GM23248 (cell line): ENCODE data around the gene CCDC167. TPM values are rescaled to one million over a fixed set of nuclear protein-coding genes. Genes with fewer than 3 reads are reported as not detected.

Experiments used
- DNase-seq: peaks from one replicate; pipeline ENCODE4 v3.0.0-alpha.2; 2015
- H2AFZ ChIP-seq: fragments of 200-600 bp; sonication (generic); 2 replicates; pipeline ENCODE4 v1.6.1; 2016; ENCODE audit warnings: antibody characterized with exemption
- H3F3A ChIP-seq: fragments of 200-600 bp; sonication (generic); 2 replicates; pipeline ENCODE4 v1.6.1; 2016; ENCODE audit warnings: mild to moderate bottlenecking, antibody characterized with exemption, mixed run types; ENCODE audit not compliant: insufficient read depth
- H3K27ac ChIP-seq: fragments of 200-600 bp; sonication (generic); 2 replicates; pipeline ENCODE4 v1.5.1; 2016; ENCODE audit warnings: mild to moderate bottlenecking
- H3K27me3 ChIP-seq: fragments of 200-600 bp; sonication (generic); replicated peaks from 2 replicates; pipeline ENCODE4 v1.6.1; 2016; ENCODE audit warnings: mild to moderate bottlenecking; ENCODE audit not compliant: insufficient read depth
- H3K36me3 ChIP-seq: fragments of 200-600 bp; sonication (generic); 2 replicates; pipeline ENCODE4 v1.6.1; 2016; ENCODE audit warnings: low read depth, mild to moderate bottlenecking
- H3K4me1 ChIP-seq: fragments of 200-600 bp; sonication (generic); 2 replicates; pipeline ENCODE4 v1.6.1; 2016; ENCODE audit warnings: mild to moderate bottlenecking; ENCODE audit not compliant: insufficient read depth
- H3K4me2 ChIP-seq: fragments of 200-600 bp; sonication (generic); one replicate; pipeline ENCODE4 v1.6.1; 2016; ENCODE audit warnings: mild to moderate bottlenecking; ENCODE audit not compliant: unreplicated experiment
- H3K4me3 ChIP-seq: fragments of 200-600 bp; sonication (generic); 2 replicates; pipeline ENCODE4 v1.5.1; 2016; ENCODE audit warnings: mild to moderate bottlenecking
- H3K79me2 ChIP-seq: fragments of 200-600 bp; sonication (generic); 2 replicates; pipeline ENCODE4 v1.6.1; 2016; ENCODE audit warnings: mild to moderate bottlenecking; ENCODE audit not compliant: insufficient read depth
- H3K9ac ChIP-seq: fragments of 200-600 bp; sonication (generic); 2 replicates; pipeline ENCODE4 v1.6.1; 2016; ENCODE audit warnings: mild to moderate bottlenecking
- H3K9me2 ChIP-seq: fragments of 200-600 bp; sonication (generic); 2 replicates; pipeline ENCODE4 v1.6.1; 2016; ENCODE audit warnings: mixed run types, mild to moderate bottlenecking, moderate library complexity; ENCODE audit not compliant: insufficient read depth
- H3K9me3 ChIP-seq: fragments of 200-600 bp; sonication (generic); one replicate; pipeline ENCODE4 v1.6.1; 2017; ENCODE audit warnings: low read depth
- H4K20me1 ChIP-seq: fragments of 200-600 bp; sonication (generic); 2 replicates; pipeline ENCODE4 v1.6.0; 2016; ENCODE audit not compliant: insufficient read depth
- EZH2 ChIP-seq: fragments of 200-600 bp; sonication (generic); IDR thresholded peaks from 2 replicates; pipeline ENCODE4 v1.6.1; 2018; ENCODE audit warnings: antibody characterized with exemption, mild to moderate bottlenecking; ENCODE audit not compliant: insufficient read depth, poor library complexity, severe bottlenecking
- EZH2phosphoT487 ChIP-seq: fragments of 200-600 bp; sonication (generic); IDR thresholded peaks from 2 replicates; pipeline ENCODE4 v1.6.1; 2018; ENCODE audit warnings: antibody characterized with exemption, moderate library complexity, mild to moderate bottlenecking, low read depth; ENCODE audit not compliant: insufficient read depth
- WGBS, 2 experiments: methylation state at CpG; one replicate each; pipeline ENCODE4 v1.1.6; 2015 to 2017; ENCODE audit warnings: low lambda C conversion rate in 2 of 2, low coverage in 1 of 2; ENCODE audit errors: missing lambda C conversion rate in 2 of 2; 5-methylcytosine and 5-hydroxymethylcytosine counted together
- in situ Hi-C: fragments of 300-500 bp; cut with MboI; formaldehyde crosslinking; loops from 2 replicates; pipeline ENCODE4 v1.15.0; 2020
- polyA plus RNA-seq: library from polyadenylated mRNA; unstranded; fragments of >200 nt; fragmentation: Nextera tagmentation; extraction: Ambion mirVana; gene quantifications from 2 replicates; pipeline ENCODE4 v1.2.1, GENCODE V29; 2016
- total RNA-seq: library from RNA; depleted of rRNA; stranded (reverse); fragments of >200 nt; shearing (Covaris generic); gene quantifications from 2 replicates; pipeline ENCODE4 v1.2.3, GENCODE V29; 2014

CCDC167 gene
- total and polyA plus RNA-seq, 2 experiments from 2014 or later: 35.8 to 51.0 TPM

GRCh38 chr6:37532122-37532521, 32.4 kb upstream of the CCDC167 start:
- Histone ChIP-seq H3K9ac (no peak overlapping the region), H3K27me3 (peaks cover 72% of the 10 kb centered on the region), H3K4me1 (no peaks in the 10 kb centered on the region; the same call in 1 of the 2 replicates), H3F3A (no peaks in the 10 kb centered on the region), H3K9me3 (no peaks in the 10 kb centered on the region), H3K36me3 (no peaks in the 10 kb centered on the region), H3K4me3 (no peak overlapping the region), H3K79me2 (no peaks in the 10 kb centered on the region), H4K20me1 (no peaks in the 10 kb centered on the region), H3K27ac (no peak overlapping the region), H3K4me2 (no peak overlapping the region), H2AFZ (no peak overlapping the region), H3K9me2 (no peaks in the 10 kb centered on the region)
- in situ Hi-C loops: no loop called here
- no peak for TF ChIP-seq EZH2
- no peak for TF ChIP-seq EZH2phosphoT487
- DNase-seq: no peak
- 59 to 63% methylated on average over 3 of the region's 3 CpGs for WGBS, 2 experiments

- Histone ChIP-seq H3F3A (no peaks in the 10 kb centered on the region), H3K27ac (no peak overlapping the region), H3K4me2 (no peak overlapping the region), H3K4me1 (no peaks in the 10 kb centered on the region; the same call in 1 of the 2 replicates), H4K20me1 (no peaks in the 10 kb centered on the region), H3K4me3 (no peak overlapping the region), H3K9ac (no peak overlapping the region), H3K9me2 (no peaks in the 10 kb centered on the region), H2AFZ (no peak overlapping the region), H3K79me2 (no peaks in the 10 kb centered on the region), H3K27me3 (peaks cover 66% of the 10 kb centered on the region), H3K9me3 (no peaks in the 10 kb centered on the region), H3K36me3 (no peaks in the 10 kb centered on the region)
- WGBS, 2 experiments: 50 to 69% methylated on average over 5 of the region's 5 CpGs
- no peak for TF ChIP-seq EZH2
- TF ChIP-seq EZH2phosphoT487: no peak
- in situ Hi-C loops: no loop called here
- DNase-seq: no peak
These were observed 31.8 kb upstream of the CCDC167 start for GRCh38 chr6:37531437-37532036.

- H4K20me1 ChIP-seq: no peaks in the 10 kb centered on the region
- DNase-seq: peak; percentile 22
These were observed 31.3 kb upstream of the CCDC167 start for GRCh38 chr6:37531026-37531425.

GRCh38 chr6:37530297-37530696, 30.6 kb upstream of the CCDC167 start:
- no peaks in the 10 kb centered on the region for H3K4me1 ChIP-seq
- H3K27me3 ChIP-seq: peaks cover 54% of the 10 kb centered on the region
- in situ Hi-C loops: no loop called here

More at GRCh38 chr6:37531026-37531425, 31.3 kb upstream of the CCDC167 start:
- no peak for TF ChIP-seq EZH2
- Histone ChIP-seq H3K79me2 (no peaks in the 10 kb centered on the region), H3K36me3 (no peaks in the 10 kb centered on the region), H3K27me3 (peaks cover 61% of the 10 kb centered on the region), H2AFZ (no peak overlapping the region), H3K4me1 (no peaks in the 10 kb centered on the region; the same call in 1 of the 2 replicates), H3K9me3 (no peaks in the 10 kb centered on the region), H3K9ac (no peak overlapping the region), H3K4me3 (no peak overlapping the region), H3K9me2 (no peaks in the 10 kb centered on the region), H3K27ac (no peak overlapping the region), H3K4me2 (no peak overlapping the region), H3F3A (no peaks in the 10 kb centered on the region)
- WGBS, 2 experiments: 69 to 71% methylated on average over 4 of the region's 4 CpGs
- in situ Hi-C loops: no loop called here

More at GRCh38 chr6:37530297-37530696, 30.6 kb upstream of the CCDC167 start:
- Histone ChIP-seq H3F3A (no peaks in the 10 kb centered on the region), H3K79me2 (no peaks in the 10 kb centered on the region), H3K36me3 (no peaks in the 10 kb centered on the region), H3K9me2 (no peaks in the 10 kb centered on the region), H4K20me1 (no peaks in the 10 kb centered on the region), H2AFZ (no peak overlapping the region), H3K9me3 (no peaks in the 10 kb centered on the region), H3K4me2 (no peak overlapping the region), H3K9ac (no peak overlapping the region), H3K27ac (no peak overlapping the region), H3K4me3 (no peak overlapping the region)
- WGBS, 2 experiments: 5 to 23% methylated on average over 3 to 5 of the region's 5 CpGs
- TF ChIP-seq EZH2phosphoT487: no peak
- TF ChIP-seq EZH2: no peak
- DNase-seq: peak; percentile 27
